ENCODE data around the gene MTM1. TPM values are rescaled to one million over a fixed set of nuclear protein-coding genes. Genes with fewer than 3 reads are reported as not detected.

Gene MTM1
- total RNA-seq, 2 donors from 2014 or later, result 21.0 to 28.1 TPM

GRCh38 chrX:150616179-150616862 lies 47.9 kb downstream of the MTM1 start:
- no peaks in the 10 kb centered on the region for H3K36me3 Mint-ChIP-seq
- DNase-seq (ENCODE audit: low spot score in 2 of 2) (no peak), ATAC-seq (no peak)
- H3K9me3 Mint-ChIP-seq, result no peaks in the 10 kb centered on the region
- H3K27ac Mint-ChIP-seq, result no peak overlapping the region

- DNase-seq (ENCODE audit: low spot score in 2 of 2) (no peak), ATAC-seq (no peak)
- H3K9me3 Mint-ChIP-seq, result no peaks in the 10 kb centered on the region
- no peak overlapping the region for H3K27ac Mint-ChIP-seq
- H3K36me3 Mint-ChIP-seq, result no peaks in the 10 kb centered on the region
These were observed 48.4 kb downstream of the MTM1 start for GRCh38 chrX:150616863-150617198.

- Mint-ChIP-seq H3K36me3 (no peaks in the 10 kb centered on the region), H3K9me3 (no peaks in the 10 kb centered on the region), H3K27ac (peak overlapping the region; percentile 48 to 65)
- ATAC-seq (no peak), DNase-seq (ENCODE audit: low spot score in 2 of 2) (no peak)
These were observed 53.2 kb downstream of the MTM1 start for GRCh38 chrX:150621652-150622051.

GRCh38 chrX:150623583-150623982 lies 55.2 kb downstream of the MTM1 start:
- Mint-ChIP-seq H3K36me3 (peaks cover 0 to 4% of the 10 kb centered on the region in 2 donors), H3K9me3 (no peaks in the 10 kb centered on the region), H3K27ac (peak overlapping the region in 1 of 2 donors; percentile 82)
- DNase-seq (ENCODE audit: low spot score in 2 of 2) (no peak), ATAC-seq (no peak)

GRCh38 chrX:150625097-150625496 lies 56.7 kb downstream of the MTM1 start:
- DNase-seq (ENCODE audit: low spot score in 2 of 2), result no peak
- Mint-ChIP-seq H3K27ac (no peak overlapping the region), H3K9me3 (no peaks in the 10 kb centered on the region), H3K36me3 (peaks cover 4 to 8% of the 10 kb centered on the region in 2 donors)
- no peak for ATAC-seq

- Mint-ChIP-seq H3K27ac (no peak overlapping the region), H3K9me3 (no peaks in the 10 kb centered on the region), H3K36me3 (peaks cover 4 to 8% of the 10 kb centered on the region in 2 donors)
- DNase-seq (ENCODE audit: low spot score in 2 of 2), result no peak
- ATAC-seq, result no peak
These were observed 57.5 kb downstream of the MTM1 start for GRCh38 chrX:150625875-150626274.

GRCh38 chrX:150627957-150628356 lies 59.5 kb downstream of the MTM1 start:
- H3K27ac Mint-ChIP-seq, result no peak overlapping the region
- ATAC-seq, result no peak
- H3K36me3 Mint-ChIP-seq, result peaks cover 10 to 16% of the 10 kb centered on the region in 2 donors
- H3K9me3 Mint-ChIP-seq, result no peaks in the 10 kb centered on the region
- no peak for DNase-seq (ENCODE audit: low spot score in 2 of 2)

GRCh38 chrX:150635952-150636351 lies 67.5 kb downstream of the MTM1 start:
- H3K27ac Mint-ChIP-seq, result peak overlapping the region; percentile 79 to 96
- DNase-seq (ENCODE audit: low spot score in 2 of 2), result no peak
- H3K36me3 Mint-ChIP-seq, result peaks cover 6 to 8% of the 10 kb centered on the region in 2 donors
- peak; percentile 99 to 100 for ATAC-seq
- H3K9me3 Mint-ChIP-seq, result no peaks in the 10 kb centered on the region

GRCh38 chrX:150642423-150642822 lies 74.0 kb downstream of the MTM1 start:
- Mint-ChIP-seq H3K27ac (peak overlapping the region in 1 of 2 donors; percentile 55), H3K9me3 (no peaks in the 10 kb centered on the region), H3K36me3 (no peaks in the 10 kb centered on the region)
- ATAC-seq (no peak), DNase-seq (ENCODE audit: low spot score in 2 of 2) (no peak)

- no peaks in the 10 kb centered on the region for H3K36me3 Mint-ChIP-seq
- no peaks in the 10 kb centered on the region for H3K9me3 Mint-ChIP-seq
- no peak for ATAC-seq
These were observed 74.8 kb downstream of the MTM1 start for GRCh38 chrX:150643271-150643670.

GRCh38 chrX:150643958-150644357 lies 75.5 kb downstream of the MTM1 start:
- no peak for ATAC-seq
- Mint-ChIP-seq H3K9me3 (no peaks in the 10 kb centered on the region), H3K36me3 (no peaks in the 10 kb centered on the region)

More at GRCh38 chrX:150643271-150643670, 74.8 kb downstream of the MTM1 start:
- no peak overlapping the region for H3K27ac Mint-ChIP-seq
- DNase-seq (ENCODE audit: low spot score in 2 of 2), result no peak

GRCh38 chrX:150644422-150644821 lies 76.0 kb downstream of the MTM1 start:
- DNase-seq (ENCODE audit: low spot score in 2 of 2) (no peak), ATAC-seq (no peak)
- Mint-ChIP-seq H3K27ac (no peak overlapping the region), H3K9me3 (no peaks in the 10 kb centered on the region), H3K36me3 (no peaks in the 10 kb centered on the region)

More at GRCh38 chrX:150643958-150644357, 75.5 kb downstream of the MTM1 start:
- DNase-seq (ENCODE audit: low spot score in 2 of 2), result no peak
- no peak overlapping the region for H3K27ac Mint-ChIP-seq

- H3K36me3 Mint-ChIP-seq, result peaks cover 5 to 6% of the 10 kb centered on the region in 2 donors
- H3K27ac Mint-ChIP-seq, result peak overlapping the region in 1 of 2 donors; percentile 33
- DNase-seq (ENCODE audit: low spot score in 2 of 2) (no peak), ATAC-seq (no peak)
- no peaks in the 10 kb centered on the region for H3K9me3 Mint-ChIP-seq
These were observed 78.9 kb downstream of the MTM1 start for GRCh38 chrX:150647331-150647730.

- H3K27ac Mint-ChIP-seq, result no peak overlapping the region
These were observed 80.0 kb downstream of the MTM1 start for GRCh38 chrX:150648296-150648940.

GRCh38 chrX:150649096-150649870 lies 80.9 kb downstream of the MTM1 start:
- H3K36me3 Mint-ChIP-seq, result peaks cover 5 to 6% of the 10 kb centered on the region in 2 donors
- H3K27ac Mint-ChIP-seq, result peak overlapping the region in 1 of 2 donors; percentile 81
- DNase-seq (ENCODE audit: low spot score in 2 of 2) (no peak), ATAC-seq (peak in 1 of 2 donors; percentile 37)
- no peaks in the 10 kb centered on the region for H3K9me3 Mint-ChIP-seq

More at GRCh38 chrX:150648296-150648940, 80.0 kb downstream of the MTM1 start:
- H3K36me3 Mint-ChIP-seq, result peaks cover 5 to 6% of the 10 kb centered on the region in 2 donors
- DNase-seq (ENCODE audit: low spot score in 2 of 2), result no peak
- H3K9me3 Mint-ChIP-seq, result no peaks in the 10 kb centered on the region
- ATAC-seq, result no peak

GRCh38 chrX:150651906-150652305 lies 83.5 kb downstream of the MTM1 start:
- Mint-ChIP-seq H3K27ac (peak overlapping the region in 1 of 2 donors; percentile 40), H3K9me3 (no peaks in the 10 kb centered on the region), H3K36me3 (peaks cover 5 to 6% of the 10 kb centered on the region in 2 donors)
- DNase-seq (ENCODE audit: low spot score in 2 of 2) (no peak), ATAC-seq (no peak)

- Mint-ChIP-seq H3K36me3 (peaks cover 1 to 7% of the 10 kb centered on the region in 2 donors), H3K27ac (no peak overlapping the region)
These were observed 87.4 kb downstream of the MTM1 start for GRCh38 chrX:150655788-150656187.

More at GRCh38 chrX:150655788-150656187, 87.4 kb downstream of the MTM1 start:
- no peak for DNase-seq (ENCODE audit: low spot score in 2 of 2)
- H3K9me3 Mint-ChIP-seq, result no peaks in the 10 kb centered on the region
- ATAC-seq, result no peak
